Lung (tissue), 16 donors: ENCODE data around the gene KIF9. TPM values are rescaled to one million over a fixed set of nuclear protein-coding genes. Genes with fewer than 3 reads are reported as not detected.
A peak's percentile ranks its signal among the peaks of the same experiment; 100 is the strongest.

Source experiments
- ATAC-seq: fragments of 200-7000 bp; cut with Tn5 transposase; one replicate; pipeline ENCODE4 v1.9.1; 2020; ENCODE audit warnings: moderate number of reproducible peaks; ENCODE audit not compliant: insufficient read depth, low FRiP score
- DNase-seq, 3 donors: peaks; one replicate each; pipeline ENCODE4 v3.0.0-alpha.2; 2013 to 2017
- H3K27ac ChIP-seq, 2 donors: one replicate each; pipeline ENCODE4 v1.5.1; 2013; ENCODE audit warnings: mild to moderate bottlenecking in 2 of 2, moderate library complexity in 2 of 2, control low read depth in 1 of 2, inconsistent platforms in 1 of 2, low read depth in 1 of 2, low read length in 1 of 2
- H3K27me3 ChIP-seq, 3 donors: one replicate each; pipeline ENCODE4 v1.5.1; 2013; ENCODE audit warnings: low read length in 2 of 3; ENCODE audit not compliant: control insufficient read depth in 3 of 3, insufficient read depth in 3 of 3
- H3K36me3 ChIP-seq, 4 donors: one replicate each; pipeline ENCODE4 v1.5.1; 2013; ENCODE audit warnings: low read length in 4 of 4, mild to moderate bottlenecking in 1 of 4, moderate library complexity in 1 of 4; ENCODE audit not compliant: control insufficient read depth in 4 of 4, insufficient read depth in 4 of 4
- H3K4me1 ChIP-seq, 5 donors: one replicate each; pipeline ENCODE4 v1.5.1; 2013; ENCODE audit warnings: low read length in 5 of 5, mild to moderate bottlenecking in 2 of 5, moderate library complexity in 1 of 5; ENCODE audit not compliant: control insufficient read depth in 5 of 5, insufficient read depth in 5 of 5
- H3K4me3 ChIP-seq: one replicate; pipeline ENCODE4 v1.5.1; 2013; ENCODE audit warnings: mild to moderate bottlenecking, control low read depth, moderate library complexity
- H3K9ac ChIP-seq, 2 donors: one replicate each; pipeline ENCODE4 v1.5.1; 2013; ENCODE audit warnings: low read length in 2 of 2, control low read depth in 1 of 2; ENCODE audit not compliant: insufficient read depth in 1 of 2
- H3K9me3 ChIP-seq, 4 donors: one replicate each; pipeline ENCODE4 v1.5.1; 2013; ENCODE audit warnings: low read length in 3 of 4, mild to moderate bottlenecking in 1 of 4, moderate library complexity in 1 of 4; ENCODE audit not compliant: control insufficient read depth in 4 of 4, insufficient read depth in 3 of 4
- CTCF ChIP-seq: IDR thresholded peaks from 2 replicates; pipeline ENCODE4 v1.5.1; 2012; ENCODE audit warnings: mild to moderate bottlenecking; ENCODE audit errors: control extremely low read depth, extremely low read depth
- WGBS, 2 donors: extraction: QIAGEN DNeasy Blood & Tissue Kit; methylation state at CpG; one replicate each; pipeline ENCODE4 v1.1.7; 2013; 5-methylcytosine and 5-hydroxymethylcytosine counted together
- long read RNA-seq, 5 donors: transcript quantifications; one replicate each; lab custom pipeline, GENCODE V29; 2026
- polyA plus RNA-seq, 2 donors: library from polyadenylated mRNA; stranded (reverse); fragments of 200-250 nt; gene quantifications; one replicate each; pipeline ENCODE4 v1.2.1, GENCODE V29; 2013
- total RNA-seq, 2 donors: library from RNA; depleted of rRNA in 1 of 2; stranded (reverse); fragments of >200 nt in 1 of 2; gene quantifications; one replicate each; pipeline ENCODE4 v1.2.1, GENCODE V29; 2014 to 2021
- donor health status: control.
- donor health status: control.
- donor health status: Bipolar disorder and iron deficiency.
- donor health status: healthy.
- donor health status: DM: yes; HTN: yes; CAD: no.

KIF9 gene
- 10 to 100 TPM; 18.2 to 18.4 TPM for total RNA-seq
- polyA plus RNA-seq, result 10 to 100 TPM; 13.6 to 17.6 TPM
- long read RNA-seq, donor 1, transcript KIF9-205 (3 exons, 633 nt), result major isoform, 14 of 38 reads
- long read RNA-seq, donor 1, partial matches to known transcripts, result 17 of 38 reads
- long read RNA-seq, donor 1, other reads (novel, unspliced or antisense), result 5 of 38 reads
- long read RNA-seq, donor 2, partial matches to known transcripts, result 0 of 5 reads
- long read RNA-seq, donor 2, other reads (novel, unspliced or antisense), result 0 of 5 reads
- long read RNA-seq, donor 3, transcript KIF9-205 (3 exons, 633 nt), result major isoform, 5 of 6 reads
- long read RNA-seq, donor 3, partial matches to known transcripts, result 0 of 6 reads
- long read RNA-seq, donor 3, other reads (novel, unspliced or antisense), result 0 of 6 reads
- long read RNA-seq, donor 4, transcript KIF9-205 (3 exons, 633 nt), result major isoform, 5 of 6 reads
- long read RNA-seq, donor 4, partial matches to known transcripts, result 0 of 6 reads
- long read RNA-seq, donor 4, other reads (novel, unspliced or antisense), result 0 of 6 reads
- long read RNA-seq, donor 5, transcript KIF9-205 (3 exons, 633 nt), result major isoform, 25 of 27 reads
- long read RNA-seq, donor 5, partial matches to known transcripts, result 0 of 27 reads
- long read RNA-seq, donor 5, other reads (novel, unspliced or antisense), result 0 of 27 reads

DNA sequence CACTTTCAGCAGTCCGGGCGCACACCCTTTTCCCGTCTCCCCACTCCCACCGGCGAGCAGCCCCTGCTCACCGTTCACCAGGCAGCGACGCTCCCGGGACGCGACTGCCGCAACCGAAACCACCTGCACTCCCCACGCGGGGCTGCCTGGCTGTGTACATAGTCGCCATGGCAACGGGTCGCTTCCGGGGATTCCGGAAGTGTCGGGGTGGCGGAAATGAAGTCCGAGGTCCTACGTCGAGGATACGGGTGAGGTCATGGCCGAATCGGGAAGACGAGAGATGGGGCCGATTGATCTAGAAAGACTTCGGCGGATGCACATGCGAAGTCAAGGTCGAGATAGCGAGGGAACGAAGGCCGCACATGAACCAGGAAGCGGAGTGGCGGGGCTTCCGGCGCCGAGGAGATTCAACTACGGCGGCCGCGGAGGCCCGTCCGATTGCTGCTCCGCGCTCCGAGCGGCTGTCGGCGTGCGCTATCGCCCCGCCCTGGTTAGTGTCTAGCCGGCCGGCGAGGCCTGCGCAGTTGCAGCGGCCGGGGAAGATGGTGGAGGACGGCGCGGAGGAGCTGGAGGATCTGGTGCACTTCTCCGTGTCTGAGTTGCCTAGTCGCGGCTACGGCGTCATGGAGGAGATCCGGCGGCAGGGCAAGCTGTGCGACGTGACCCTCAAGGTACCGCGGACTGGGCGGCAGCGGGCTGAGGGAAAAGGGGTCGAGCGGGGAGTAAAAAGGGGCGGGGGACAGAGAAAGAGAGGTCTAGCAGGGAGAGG lies at the start of gene KIF9, which contains the start of gene KLHL18:
Gene KIF9, minus strand, starts transcription at position 376 of the 769 bp plus-strand sequence. CDS start 5,425 bp downstream, outside the sequence.
Gene KLHL18, plus strand, starts transcription at position 521 of the 769 bp plus-strand sequence. Its CDS starts 22 bp downstream, at position 543.
- Histone ChIP-seq H3K36me3 (peaks cover 3 to 5% (median 3%) of the 10 kb centered on the region in 4 donors), H3K4me1 (peaks cover 0 to 12% (median 4%) of the 10 kb centered on the region in 5 donors), H3K9ac (peak within 1 kb of the TSS; percentile 83 to 90), H3K9me3 (no peaks in the 10 kb centered on the region), H3K27ac (peak within 1 kb of the TSS; percentile 84 to 96), H3K4me3 (peak within 1 kb of the TSS; percentile 89), H3K27me3 (no peaks in the 10 kb centered on the region)
- no peak for TF ChIP-seq CTCF
- ATAC-seq (peak; percentile 93), DNase-seq (peak; percentile 96 to 97 (median 97))
- 0% methylated on average over 79 to 82 of the region's 82 CpGs for WGBS, 2 donors

DNA sequence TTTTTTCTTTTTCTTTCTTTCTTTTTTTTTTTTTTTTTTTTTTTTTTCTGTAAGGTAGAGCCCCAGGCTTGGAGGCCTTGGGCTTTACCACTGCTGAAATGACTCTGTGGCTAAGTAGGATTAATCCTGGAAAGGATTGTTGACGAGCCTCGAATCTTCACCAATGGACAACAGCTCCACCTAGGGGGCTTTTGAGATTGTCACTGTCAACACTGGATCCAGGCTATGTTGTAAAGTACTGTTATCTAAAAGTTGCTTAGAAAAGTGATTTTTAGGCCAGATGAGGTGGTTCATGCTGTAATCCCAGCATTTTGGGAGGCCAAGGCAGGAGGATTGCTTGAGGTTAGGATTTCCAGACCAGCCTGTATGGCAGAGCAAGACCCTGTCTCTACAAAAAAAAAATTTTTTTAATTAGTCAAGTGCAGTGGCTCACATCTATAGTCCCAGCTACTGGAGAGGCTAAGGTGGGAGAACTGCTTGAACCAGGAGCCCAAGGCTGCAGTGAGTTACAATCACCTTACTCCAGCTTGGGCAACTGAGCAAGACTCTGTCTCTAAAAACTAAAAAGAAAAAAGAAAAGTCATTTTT lies 41.8 kb upstream of the KIF9 start:
- peak; percentile 32 for TF ChIP-seq CTCF
- Histone ChIP-seq H3K27me3 (no peaks in the 10 kb centered on the region), H3K9me3 (no peaks in the 10 kb centered on the region), H3K4me1 (peaks cover 0 to 3% (median 0%) of the 10 kb centered on the region in 5 donors), H3K9ac (no peak overlapping the region), H3K27ac (peak overlapping the region in 1 of 2 donors; percentile 13), H3K36me3 (peaks cover 9 to 43% (median 20%) of the 10 kb centered on the region in 4 donors), H3K4me3 (no peak overlapping the region)
- 1 to 3% methylated on average over 2 of the region's 2 CpGs for WGBS, 2 donors
- DNase-seq (peak; percentile 74 to 88 (median 88)), ATAC-seq (peak; percentile 89)

DNA sequence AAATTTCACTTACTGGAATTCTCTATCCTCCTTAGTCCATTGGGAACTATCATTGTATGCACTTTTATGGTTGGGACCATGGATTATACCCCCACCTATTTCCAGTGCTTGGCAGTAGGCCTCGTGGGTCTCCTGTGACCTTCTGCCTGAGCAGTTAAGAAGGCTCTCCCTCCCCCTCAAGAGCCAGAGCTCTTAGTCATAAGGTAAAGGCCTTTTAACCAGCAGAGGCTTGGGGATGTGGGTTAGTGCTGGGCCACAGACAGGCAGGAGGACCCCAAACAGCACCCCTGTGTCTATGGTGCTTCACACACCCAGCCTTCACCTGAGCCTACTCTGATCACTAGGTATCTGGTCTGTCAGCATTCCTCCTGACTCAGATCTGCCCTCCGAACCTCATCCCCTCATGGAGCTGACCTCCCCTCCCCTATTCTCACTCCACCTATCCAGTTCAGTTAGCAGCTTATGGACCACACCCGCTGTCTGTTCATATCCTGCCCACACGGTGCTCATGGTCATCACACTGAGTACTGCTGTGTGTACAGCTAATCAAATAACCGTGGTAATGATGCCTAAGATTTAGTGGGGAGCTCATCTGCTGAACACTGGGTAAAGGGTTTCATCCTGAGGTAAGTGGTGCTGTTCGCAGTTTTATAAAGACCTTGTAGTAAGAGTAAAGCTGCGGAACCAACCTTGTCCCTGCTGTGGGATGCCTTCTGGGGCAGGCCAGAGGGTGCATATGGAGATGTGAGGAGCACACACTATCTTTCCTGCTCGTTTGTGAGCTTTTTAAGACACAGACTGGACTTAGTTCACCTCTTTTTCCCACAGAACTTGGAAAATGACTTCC lies 41.1 kb upstream of the KIF9 start:
- no peaks in the 10 kb centered on the region for H3K27me3 ChIP-seq
- 84 to 91% methylated on average over 8 of the region's 8 CpGs for WGBS, 2 donors
- H3K9ac ChIP-seq, result no peak overlapping the region
- no peaks in the 10 kb centered on the region for H3K9me3 ChIP-seq
- no peak overlapping the region for H3K4me3 ChIP-seq
- H3K27ac ChIP-seq, result no peak overlapping the region
- DNase-seq (no peak), ATAC-seq (no peak)
- no peak for TF ChIP-seq CTCF
- peaks cover 9 to 39% (median 20%) of the 10 kb centered on the region in 4 donors for H3K36me3 ChIP-seq
- H3K4me1 ChIP-seq, result peaks cover 0 to 9% (median 1%) of the 10 kb centered on the region in 5 donors
